Measurements from ENCODE around the gene PHYHD1.

- TF ChIP-seq CTCF (IDR thresholded peaks at IDR 0.05) (no peak), POLR2AphosphoS5 (IDR thresholded peaks at IDR 0.05) (no peak), EP300 (IDR thresholded peaks at IDR 0.05) (no peak), POLR2A (IDR thresholded peaks at IDR 0.05) (no peak)
Observed at GRCh38 chr9:128933731-128934130, 12.9 kb downstream of the PHYHD1 start.
